Gastrocnemius medialis (tissue), 4 donors: Measurements from ENCODE around the gene HPS5.

ENCODE experiments used
- CTCF ChIP-seq, 5 experiments: fragments of 450-650 bp in 3 of 5; fragments of 200-600 bp in 2 of 5; sonication (generic) in 2 of 5; IDR thresholded peaks in 4 of 5; conservative IDR thresholded peaks in 1 of 5; 1 replicate in 4 of 5; 2 replicates in 1 of 5; pipeline ENCODE4 v1.5.1; 2016 to 2019; ENCODE audit warnings: antibody characterized with exemption in 5 of 5, mild to moderate bottlenecking in 3 of 5, moderate library complexity in 3 of 5
- POLR2A ChIP-seq, 2 donors: fragments of 450-650 bp; IDR thresholded peaks; one replicate each; pipeline ENCODE4 v1.6.1; 2017; ENCODE audit warnings: antibody characterized with exemption in 2 of 2, mild to moderate bottlenecking in 2 of 2, moderate library complexity in 2 of 2

GRCh38 chr11:18309691-18310090 lies 12.2 kb downstream of the HPS5 start:
- no peak for TF ChIP-seq POLR2A (IDR thresholded peaks at IDR 0.05)
- no peak for TF ChIP-seq CTCF (IDR thresholded peaks at IDR 0.05 in 4 of 5, conservative IDR thresholded peaks at IDR 0.05 in 1 of 5)
